ENCODE results near the gene TSPAN17.

DNA sequence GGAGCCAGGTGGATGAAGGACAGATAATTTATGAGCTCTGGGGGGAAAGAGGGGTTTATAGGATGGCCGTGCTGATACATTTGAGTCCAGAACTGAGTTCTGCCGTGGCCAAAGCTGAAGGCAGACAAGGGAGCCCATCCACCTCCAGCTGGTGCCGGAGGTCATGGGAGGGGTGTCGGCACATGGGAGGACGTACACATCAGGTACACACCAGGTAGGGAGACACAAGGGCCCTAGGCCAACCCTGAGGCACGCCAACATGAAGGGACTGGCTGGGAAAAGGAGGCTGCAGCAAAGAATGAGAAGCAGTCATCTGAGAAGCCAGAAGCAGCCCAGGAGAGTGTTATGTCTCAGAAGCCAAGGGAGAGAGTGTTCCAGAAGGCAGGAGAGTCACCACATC lies 35.3 kb upstream of the TSPAN17 start:
- TF ChIP-seq, protein P1, sequence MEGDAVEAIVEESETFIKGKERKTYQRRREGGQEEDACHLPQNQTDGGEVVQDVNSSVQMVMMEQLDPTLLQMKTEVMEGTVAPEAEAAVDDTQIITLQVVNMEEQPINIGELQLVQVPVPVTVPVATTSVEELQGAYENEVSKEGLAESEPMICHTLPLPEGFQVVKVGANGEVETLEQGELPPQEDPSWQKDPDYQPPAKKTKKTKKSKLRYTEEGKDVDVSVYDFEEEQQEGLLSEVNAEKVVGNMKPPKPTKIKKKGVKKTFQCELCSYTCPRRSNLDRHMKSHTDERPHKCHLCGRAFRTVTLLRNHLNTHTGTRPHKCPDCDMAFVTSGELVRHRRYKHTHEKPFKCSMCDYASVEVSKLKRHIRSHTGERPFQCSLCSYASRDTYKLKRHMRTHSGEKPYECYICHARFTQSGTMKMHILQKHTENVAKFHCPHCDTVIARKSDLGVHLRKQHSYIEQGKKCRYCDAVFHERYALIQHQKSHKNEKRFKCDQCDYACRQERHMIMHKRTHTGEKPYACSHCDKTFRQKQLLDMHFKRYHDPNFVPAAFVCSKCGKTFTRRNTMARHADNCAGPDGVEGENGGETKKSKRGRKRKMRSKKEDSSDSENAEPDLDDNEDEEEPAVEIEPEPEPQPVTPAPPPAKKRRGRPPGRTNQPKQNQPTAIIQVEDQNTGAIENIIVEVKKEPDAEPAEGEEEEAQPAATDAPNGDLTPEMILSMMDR (IDR thresholded peaks at IDR 0.05) = no peak
- no peak for TF ChIP-seq POLR2A (IDR thresholded peaks at IDR 0.05)

Data from esophagus squamous epithelium (tissue), 4 donors.